IgD-negative memory B cell (primary cell): Measurements from ENCODE around the gene CLIC4. TPM values are rescaled to one million over a fixed set of nuclear protein-coding genes. Genes with fewer than 3 reads are reported as not detected.
A peak's percentile ranks its signal among the peaks of the same experiment; 100 is the strongest.
"Not testable (repeated sequence)": the region's sequence is repeated elsewhere in the genome, so short reads cannot be mapped to it uniquely, and the experiment has no call there.

Experiments used
- H3K27ac Mint-ChIP-seq, 3 donors: one replicate each; pipeline ENCODE4 v1.8.0; 2020 to 2022; ENCODE audit warnings: mild to moderate bottlenecking in 3 of 3, mixed read lengths in 3 of 3, moderate library complexity in 1 of 3
- H3K27me3 Mint-ChIP-seq: one replicate; pipeline ENCODE4 v1.8.0; 2021; ENCODE audit warnings: mixed read lengths
- H3K36me3 Mint-ChIP-seq: one replicate; pipeline ENCODE4 v1.8.0; 2020; ENCODE audit warnings: mild to moderate bottlenecking, mixed read lengths
- H3K4me1 Mint-ChIP-seq, 3 donors: one replicate each; pipeline ENCODE4 v1.8.0; 2020 to 2022; ENCODE audit warnings: mixed read lengths in 3 of 3, mild to moderate bottlenecking in 1 of 3
- H3K4me3 Mint-ChIP-seq, 4 donors: one replicate each; pipeline ENCODE4 v1.8.0; 2020 to 2022; ENCODE audit warnings: mild to moderate bottlenecking in 4 of 4, mixed read lengths in 4 of 4, moderate library complexity in 3 of 4
- H3K9me3 Mint-ChIP-seq, 3 donors: one replicate each; pipeline ENCODE4 v1.8.0; 2020 to 2021; ENCODE audit warnings: mixed read lengths in 3 of 3, mild to moderate bottlenecking in 1 of 3
- polyA plus RNA-seq: library from polyadenylated mRNA; unstranded; fragments of 300-500 nt; fragmentation: Illumina TruSeq; gene quantifications from one replicate; pipeline ENCODE4 v1.2.3, GENCODE V29; 2021

The CLIC4 gene
- polyA plus RNA-seq, 1 donor from 2014 or later, result 49.6 TPM

DNA sequence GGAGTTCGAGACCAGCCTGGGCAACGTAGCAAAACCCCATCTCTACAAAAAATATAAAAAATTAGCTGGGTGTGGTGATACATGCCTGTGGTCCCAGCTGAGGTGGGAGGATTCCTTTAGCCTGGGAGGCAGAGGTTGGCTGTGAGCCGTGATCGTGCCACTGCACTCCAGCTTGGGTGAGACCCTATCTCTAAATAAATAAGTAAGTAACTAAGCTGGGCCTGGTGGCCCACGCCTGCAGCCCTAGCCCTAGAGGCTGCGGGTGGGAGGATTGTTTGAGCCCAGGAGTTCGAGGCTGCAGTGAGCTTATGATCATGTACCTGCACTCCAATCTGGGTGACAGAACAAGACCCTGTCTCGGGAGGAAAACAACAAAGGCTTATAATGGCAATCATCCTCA lies 4.6 kb downstream of the CLIC4 start:
- Mint-ChIP-seq H3K36me3 (peaks cover 4% of the 10 kb centered on the region), H3K9me3 (no peaks in the 10 kb centered on the region), H3K27ac (peak overlapping the region in 2 of 3 donors; percentile 98 to 99), H3K4me3 (peak overlapping the region in 1 of 4 donors; percentile 98), H3K27me3 (no peaks in the 10 kb centered on the region), H3K4me1 (peaks cover 40 to 58% (median 41%) of the 10 kb centered on the region in 3 donors)

DNA sequence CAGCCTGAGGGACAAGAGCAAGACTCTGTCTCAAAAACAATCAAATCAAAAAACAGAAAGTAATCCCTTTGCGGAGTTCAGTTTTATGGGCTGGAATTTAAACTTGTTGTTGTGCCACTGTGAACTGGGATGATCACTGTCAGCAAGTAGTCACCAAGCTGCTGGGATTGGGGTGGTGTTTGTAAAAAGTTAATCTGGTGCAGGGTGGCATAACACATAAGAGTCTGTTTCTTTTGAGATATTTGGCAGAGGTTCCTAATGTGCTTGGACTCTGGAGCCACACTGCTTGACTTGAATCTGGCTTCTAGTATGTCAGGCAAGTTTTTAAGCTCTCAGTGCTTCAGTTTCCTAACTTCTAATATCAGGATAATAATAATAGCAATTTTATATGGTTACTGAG lies 6.6 kb downstream of the CLIC4 start:
- no peaks in the 10 kb centered on the region for H3K27me3 Mint-ChIP-seq
- peaks cover 5% of the 10 kb centered on the region for H3K36me3 Mint-ChIP-seq
- no peaks in the 10 kb centered on the region for H3K9me3 Mint-ChIP-seq
- peak overlapping the region in 1 of 3 donors; percentile 73 for H3K27ac Mint-ChIP-seq
- H3K4me1 Mint-ChIP-seq, result peaks cover 43 to 51% (median 45%) of the 10 kb centered on the region in 3 donors
- H3K4me3 Mint-ChIP-seq, result peak overlapping the region in 2 of 4 donors; percentile 41 to 67

DNA sequence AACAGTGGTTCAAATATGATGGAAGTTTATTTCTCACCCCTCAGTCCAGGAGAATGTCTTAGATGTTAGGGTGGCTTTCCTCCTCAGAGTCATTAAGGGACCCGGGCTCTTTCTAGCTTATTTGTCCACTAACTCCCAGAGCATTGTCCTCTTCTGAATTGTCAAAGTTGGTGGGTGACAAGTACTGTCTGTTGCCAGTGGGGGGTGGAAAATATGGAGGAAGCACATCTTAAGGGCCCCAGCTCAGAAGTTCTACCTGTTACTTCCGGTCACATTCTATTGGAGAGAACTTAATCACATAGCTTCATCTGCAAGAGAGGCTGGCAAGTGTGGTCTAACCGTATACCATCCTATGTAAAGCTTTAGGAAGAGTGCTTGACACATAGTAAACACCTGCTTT lies 7.1 kb downstream of the CLIC4 start:
- peaks cover 40 to 47% (median 43%) of the 10 kb centered on the region in 3 donors for H3K4me1 Mint-ChIP-seq
- peak overlapping the region in 1 of 3 donors; percentile 73 for H3K27ac Mint-ChIP-seq
- no peaks in the 10 kb centered on the region for H3K9me3 Mint-ChIP-seq
- H3K4me3 Mint-ChIP-seq, result peak overlapping the region in 2 of 4 donors; percentile 41 to 67
- H3K27me3 Mint-ChIP-seq, result no peaks in the 10 kb centered on the region
- H3K36me3 Mint-ChIP-seq, result peaks cover 5% of the 10 kb centered on the region

DNA sequence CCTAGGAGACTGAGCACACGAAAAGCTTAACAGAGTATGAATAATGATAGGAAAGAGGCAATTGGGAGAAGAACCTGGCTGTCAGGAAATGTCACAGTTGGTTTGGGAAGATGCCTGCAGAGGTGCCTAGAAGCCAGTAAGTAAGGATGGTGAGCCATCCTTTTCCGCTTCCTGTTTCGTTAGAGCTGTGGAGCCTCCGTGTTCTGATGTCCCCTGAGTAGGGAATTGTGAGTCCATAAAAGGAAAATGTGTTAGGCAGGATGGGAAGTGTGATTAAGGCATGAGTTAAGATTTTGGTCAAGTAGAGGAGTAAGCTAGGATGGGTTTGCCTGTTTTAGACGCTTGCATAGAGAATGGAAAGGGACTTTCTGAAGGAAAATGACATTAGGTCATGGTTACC lies 9.0 kb downstream of the CLIC4 start:
- Mint-ChIP-seq H3K27ac (peak overlapping the region in 1 of 3 donors; percentile 60), H3K4me3 (peak overlapping the region in 2 of 4 donors; percentile 10 to 87), H3K36me3 (peaks cover 5% of the 10 kb centered on the region), H3K27me3 (no peaks in the 10 kb centered on the region), H3K9me3 (no peaks in the 10 kb centered on the region), H3K4me1 (peaks cover 32 to 47% (median 39%) of the 10 kb centered on the region in 3 donors)

DNA sequence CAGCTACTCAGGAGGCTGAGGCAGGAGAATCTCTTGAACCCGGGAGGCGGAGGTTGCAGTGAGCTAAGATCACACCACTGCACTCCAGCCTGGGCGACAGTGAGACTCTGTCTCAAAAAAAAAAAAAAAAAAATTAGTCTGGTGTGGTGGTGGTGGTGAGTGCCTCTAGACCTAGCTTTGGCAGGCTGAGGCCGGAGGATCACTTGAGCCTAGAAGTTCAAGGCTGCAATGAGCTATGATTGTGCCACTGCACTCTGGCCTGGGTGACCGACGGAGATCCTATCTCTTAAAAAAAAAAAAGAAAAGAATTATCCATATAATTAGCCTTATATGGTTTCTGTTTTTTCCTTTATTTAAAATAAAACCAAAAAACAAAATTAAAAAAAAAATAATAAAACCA lies 10.1 kb downstream of the CLIC4 start:
- H3K27ac Mint-ChIP-seq, H3K36me3 Mint-ChIP-seq, H3K4me3 Mint-ChIP-seq, H3K27me3 Mint-ChIP-seq, H3K9me3 Mint-ChIP-seq: not testable (repeated sequence)
- H3K4me1 Mint-ChIP-seq, result peaks cover 31 to 41% (median 37%) of the 10 kb centered on the region in 3 donors

DNA sequence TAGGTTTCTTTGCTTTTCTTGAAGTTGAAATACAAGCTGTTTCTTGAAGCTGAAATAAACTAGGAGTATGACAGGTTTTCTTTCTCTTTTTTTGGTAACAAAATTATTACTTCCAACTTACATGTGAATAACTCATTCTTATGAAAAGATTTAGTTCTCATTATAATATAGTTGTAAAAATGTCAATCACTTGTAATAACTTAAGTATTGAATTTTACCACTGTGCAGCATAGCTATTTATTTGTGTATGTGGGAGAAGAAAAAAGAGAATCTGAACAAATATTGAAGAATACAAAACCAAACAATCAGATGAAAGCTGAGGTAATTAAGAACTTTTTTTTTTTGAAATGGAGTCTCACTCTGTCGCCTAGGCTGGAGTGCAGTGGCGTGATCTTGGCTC lies 11.1 kb downstream of the CLIC4 start:
- H3K27ac Mint-ChIP-seq, result no peak overlapping the region
- H3K4me1 Mint-ChIP-seq, result peaks cover 28 to 36% (median 32%) of the 10 kb centered on the region in 3 donors
- peak overlapping the region in 1 of 4 donors; percentile 79 for H3K4me3 Mint-ChIP-seq
- no peaks in the 10 kb centered on the region for H3K9me3 Mint-ChIP-seq
- no peaks in the 10 kb centered on the region for H3K27me3 Mint-ChIP-seq
- peaks cover 5% of the 10 kb centered on the region for H3K36me3 Mint-ChIP-seq

DNA sequence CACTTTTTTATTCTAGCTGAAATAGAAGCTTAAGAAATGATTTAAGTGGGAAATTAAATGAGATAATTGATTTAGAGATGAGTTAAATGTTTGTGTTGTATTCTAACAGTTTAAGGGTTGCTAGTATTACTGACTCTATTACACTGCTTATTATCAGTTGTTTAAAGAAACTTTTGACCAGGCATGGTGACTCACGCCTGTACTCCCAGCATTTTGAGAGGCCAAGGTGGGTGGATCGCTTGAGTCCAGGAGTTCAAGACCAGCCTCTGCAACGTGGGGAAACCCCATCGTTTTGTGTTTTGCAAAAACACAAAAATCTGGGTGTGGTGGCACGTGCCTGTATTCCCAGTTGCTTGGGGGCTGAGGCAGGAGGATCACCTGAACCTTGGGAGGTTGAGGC lies 14.2 kb downstream of the CLIC4 start:
- peaks cover 2% of the 10 kb centered on the region for H3K36me3 Mint-ChIP-seq
- no peak overlapping the region for H3K27ac Mint-ChIP-seq
- H3K9me3 Mint-ChIP-seq, result no peaks in the 10 kb centered on the region
- no peak overlapping the region for H3K4me3 Mint-ChIP-seq
- no peaks in the 10 kb centered on the region for H3K27me3 Mint-ChIP-seq
- peaks cover 11 to 20% (median 13%) of the 10 kb centered on the region in 3 donors for H3K4me1 Mint-ChIP-seq

DNA sequence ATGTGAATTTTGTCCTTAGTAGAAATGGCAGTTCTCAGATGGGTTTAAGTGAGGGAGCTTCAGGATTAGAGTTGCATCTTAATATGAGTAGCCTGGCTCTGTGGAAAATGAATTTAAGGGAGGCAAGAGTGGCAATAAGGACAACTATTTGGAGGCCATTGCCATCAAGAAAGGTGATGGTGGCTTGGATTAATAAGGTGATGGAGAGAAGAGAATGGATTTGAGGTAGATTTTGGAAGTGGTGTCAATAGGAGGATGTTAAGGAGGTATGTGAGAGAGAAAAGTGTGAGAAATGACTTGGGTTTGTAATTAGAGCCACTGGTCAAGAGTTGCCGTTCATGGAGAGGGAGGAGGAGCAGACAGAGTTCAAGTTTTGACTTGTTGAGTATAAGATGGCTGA lies 16.3 kb downstream of the CLIC4 start:
- Mint-ChIP-seq H3K4me3 (no peak overlapping the region), H3K4me1 (peaks cover 16 to 21% (median 20%) of the 10 kb centered on the region in 3 donors), H3K36me3 (no peaks in the 10 kb centered on the region), H3K27me3 (no peaks in the 10 kb centered on the region), H3K9me3 (no peaks in the 10 kb centered on the region), H3K27ac (no peak overlapping the region)

DNA sequence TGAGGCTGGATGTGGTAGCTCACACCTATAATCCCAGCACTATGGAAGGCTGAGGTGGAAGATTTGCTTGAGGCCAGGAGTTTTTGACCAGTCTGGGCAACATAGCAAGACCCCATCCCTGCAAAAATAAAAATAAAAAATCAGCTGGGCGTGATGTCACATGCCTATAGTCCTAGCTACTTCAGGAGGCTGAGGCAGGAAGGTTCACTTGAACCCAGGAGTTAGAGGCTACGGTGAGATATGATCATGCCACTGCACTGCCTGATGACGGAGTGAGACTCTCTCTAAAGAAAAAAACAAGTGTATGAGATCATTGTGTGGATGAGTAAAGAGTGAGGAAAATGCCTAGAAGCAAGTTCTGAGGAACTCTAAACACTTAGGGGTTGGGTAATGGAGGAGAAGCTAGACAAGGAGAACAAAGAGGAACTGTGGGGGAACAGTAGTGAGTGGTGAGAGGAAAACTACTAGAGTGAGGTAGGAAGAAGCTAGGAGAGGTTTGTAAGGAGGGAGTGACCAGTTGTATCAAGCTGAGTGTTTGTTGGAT lies 17.0 kb downstream of the CLIC4 start:
- Mint-ChIP-seq H3K27me3 (no peaks in the 10 kb centered on the region), H3K4me1 (peaks cover 19 to 26% (median 20%) of the 10 kb centered on the region in 3 donors), H3K36me3 (no peaks in the 10 kb centered on the region), H3K9me3 (no peaks in the 10 kb centered on the region), H3K4me3 (no peak overlapping the region), H3K27ac (no peak overlapping the region)

DNA sequence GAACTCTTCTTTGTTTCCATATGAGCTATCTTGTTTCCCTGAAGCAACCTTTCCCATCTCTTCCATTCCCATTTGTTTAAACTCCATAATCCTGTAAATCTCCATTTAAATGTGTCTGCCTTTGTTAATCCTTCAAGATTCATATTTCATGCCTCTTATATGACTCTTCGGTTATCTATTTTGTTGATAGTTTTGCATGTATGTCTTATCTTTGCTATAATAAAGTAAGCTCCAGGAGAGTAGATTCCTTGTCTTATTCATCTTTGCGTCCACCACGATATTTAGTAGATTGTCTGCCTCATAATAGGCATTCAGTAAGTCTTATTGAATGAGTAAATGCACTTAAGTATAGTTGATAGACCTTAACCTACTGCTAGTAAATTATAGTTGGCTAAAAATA lies 18.4 kb downstream of the CLIC4 start:
- Mint-ChIP-seq H3K27ac (no peak overlapping the region), H3K27me3 (no peaks in the 10 kb centered on the region), H3K4me3 (no peak overlapping the region), H3K4me1 (peaks cover 21 to 31% (median 27%) of the 10 kb centered on the region in 3 donors), H3K9me3 (no peaks in the 10 kb centered on the region), H3K36me3 (no peaks in the 10 kb centered on the region)

DNA sequence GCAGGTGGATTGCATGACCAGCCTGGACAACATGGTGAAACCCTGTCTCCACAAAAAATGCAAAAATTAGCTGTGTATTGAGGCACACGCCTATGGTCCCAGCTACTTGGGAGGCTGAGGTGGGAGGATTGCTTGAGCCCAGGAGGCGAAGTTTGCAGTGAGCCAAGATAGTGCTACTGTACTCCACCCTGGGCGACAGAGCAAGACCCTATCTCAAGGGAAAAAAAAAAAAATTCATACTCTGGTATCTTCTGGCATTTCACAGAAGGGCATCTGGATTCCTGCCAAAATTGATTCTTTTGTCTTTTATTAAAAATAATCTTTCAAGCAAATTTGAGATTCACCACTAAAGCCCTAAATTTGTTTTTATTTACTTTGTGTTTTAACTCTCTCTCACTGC lies 19.2 kb downstream of the CLIC4 start:
- H3K4me3 Mint-ChIP-seq, result peak overlapping the region in 1 of 4 donors; percentile 29
- H3K36me3 Mint-ChIP-seq, result peaks cover 2% of the 10 kb centered on the region
- no peaks in the 10 kb centered on the region for H3K9me3 Mint-ChIP-seq
- H3K4me1 Mint-ChIP-seq, result peaks cover 20 to 27% (median 27%) of the 10 kb centered on the region in 3 donors
- H3K27me3 Mint-ChIP-seq, result no peaks in the 10 kb centered on the region
- no peak overlapping the region for H3K27ac Mint-ChIP-seq

DNA sequence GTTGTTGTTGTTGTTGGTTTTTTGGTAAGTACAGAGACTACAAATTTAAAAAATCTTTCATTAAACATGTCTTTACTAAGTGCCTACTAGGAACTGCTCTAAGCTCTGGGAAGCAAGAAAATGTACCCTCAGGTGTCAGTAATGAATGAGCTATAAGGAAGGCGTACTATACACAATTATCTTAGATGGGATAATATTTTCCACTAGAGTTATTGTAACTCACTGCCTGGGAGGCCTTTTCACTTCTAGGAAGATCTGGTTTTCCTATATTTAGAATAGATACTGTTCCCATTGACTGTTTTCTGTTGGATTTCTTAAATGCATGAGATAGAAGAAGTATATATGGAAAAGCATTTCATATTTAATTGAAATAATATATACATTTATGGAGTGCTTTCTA lies 19.6 kb downstream of the CLIC4 start:
- H3K36me3 Mint-ChIP-seq, result peaks cover 2% of the 10 kb centered on the region
- H3K27me3 Mint-ChIP-seq, result no peaks in the 10 kb centered on the region
- H3K4me3 Mint-ChIP-seq, result peak overlapping the region in 1 of 4 donors; percentile 40
- H3K9me3 Mint-ChIP-seq, result no peaks in the 10 kb centered on the region
- H3K4me1 Mint-ChIP-seq, result peaks cover 21 to 30% (median 30%) of the 10 kb centered on the region in 3 donors
- H3K27ac Mint-ChIP-seq, result no peak overlapping the region

DNA sequence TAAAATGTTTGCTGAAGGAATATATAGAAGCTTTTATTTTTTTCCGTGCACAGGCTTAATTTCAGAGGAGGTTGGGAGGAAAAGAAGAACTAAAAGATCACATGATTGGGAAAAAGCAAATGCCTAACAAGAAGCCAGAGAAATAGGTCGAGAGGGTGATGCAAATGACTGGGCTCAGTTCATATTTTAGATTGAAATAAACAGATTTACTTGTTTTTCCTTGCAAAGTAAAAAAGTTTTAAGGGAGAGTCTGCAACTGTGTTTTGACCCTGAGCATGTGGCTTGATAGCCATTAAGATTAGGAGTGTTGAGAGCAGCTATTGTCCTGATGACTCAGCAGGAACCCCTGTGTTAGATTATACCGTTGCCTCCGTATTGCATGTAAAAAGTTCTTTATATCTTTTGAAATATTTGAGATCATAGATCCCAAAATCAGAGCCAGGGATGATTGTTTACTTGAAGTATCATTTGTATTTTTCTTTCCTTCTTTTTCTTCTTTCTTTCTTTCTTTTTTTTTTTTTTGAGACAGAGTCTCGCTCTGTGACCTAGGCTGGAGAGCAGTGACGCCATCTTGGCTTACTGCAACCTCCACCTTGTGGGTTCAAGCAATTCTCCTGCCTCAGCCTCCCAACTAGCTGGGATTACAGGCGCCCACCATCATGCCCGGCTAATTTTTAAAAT lies 20.2 kb downstream of the CLIC4 start:
- Mint-ChIP-seq H3K4me3 (peak overlapping the region in 1 of 4 donors; percentile 40), H3K9me3 (no peaks in the 10 kb centered on the region), H3K27ac (no peak overlapping the region), H3K4me1 (peaks cover 23 to 30% (median 30%) of the 10 kb centered on the region in 3 donors), H3K27me3 (no peaks in the 10 kb centered on the region), H3K36me3 (peaks cover 2% of the 10 kb centered on the region)

DNA sequence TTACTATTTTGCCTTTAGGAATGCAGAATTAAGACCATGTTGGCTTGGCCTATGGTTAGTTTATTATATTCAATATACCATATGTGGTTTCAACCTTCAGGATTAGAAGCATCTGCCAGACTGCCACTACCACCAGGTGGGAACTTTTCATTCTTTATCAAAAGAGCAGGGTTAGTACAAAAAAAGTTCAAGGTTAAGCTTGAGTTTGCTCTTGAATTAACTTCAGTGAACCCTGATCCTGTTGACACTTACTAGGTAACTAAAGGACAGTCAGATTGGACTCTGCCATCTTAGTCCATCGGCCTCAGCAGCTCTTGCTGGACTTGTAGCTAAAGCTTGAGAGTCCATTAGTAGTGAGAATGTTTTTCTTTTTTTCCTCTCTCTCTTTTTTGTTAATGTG lies 22.1 kb downstream of the CLIC4 start:
- Mint-ChIP-seq H3K36me3 (peaks cover 2% of the 10 kb centered on the region), H3K4me3 (no peak overlapping the region), H3K4me1 (peaks cover 27 to 41% (median 37%) of the 10 kb centered on the region in 3 donors), H3K27me3 (no peaks in the 10 kb centered on the region), H3K9me3 (no peaks in the 10 kb centered on the region), H3K27ac (no peak overlapping the region)

DNA sequence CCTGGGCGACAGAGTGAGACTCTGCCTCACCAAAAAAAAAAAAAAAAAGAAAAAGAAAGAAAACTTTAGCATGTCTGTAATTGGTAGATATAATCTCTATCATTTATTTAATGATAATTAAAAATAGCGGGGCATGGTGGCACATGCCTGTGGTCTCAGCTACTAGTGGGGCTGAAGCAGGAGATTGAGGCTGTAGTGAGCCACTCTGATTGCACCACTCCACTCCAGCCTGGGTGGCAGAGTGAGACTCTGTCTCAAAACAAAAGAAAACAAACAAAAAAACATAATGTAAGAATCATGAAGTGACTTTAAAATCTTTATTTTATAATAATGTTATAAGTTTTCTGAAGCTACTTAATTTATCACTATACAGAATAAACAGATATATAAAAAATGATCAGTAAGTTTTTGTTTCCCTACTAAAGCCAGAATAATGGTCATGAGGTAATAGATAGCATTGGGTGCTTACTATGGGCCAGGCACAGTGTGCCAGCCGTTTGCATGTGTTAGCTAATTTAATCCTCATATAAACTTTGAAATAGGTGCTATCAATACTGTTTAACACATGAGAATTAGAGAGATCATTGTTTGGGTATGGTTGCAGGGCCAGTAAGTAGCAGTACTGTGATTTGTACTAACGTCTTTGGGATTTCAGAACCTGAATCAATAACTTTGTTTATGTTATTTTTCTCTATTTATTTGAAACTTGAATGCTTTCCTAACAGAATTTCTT lies 23.8 kb downstream of the CLIC4 start:
- Mint-ChIP-seq H3K4me1 (peaks cover 35 to 49% (median 42%) of the 10 kb centered on the region in 3 donors), H3K9me3 (no peaks in the 10 kb centered on the region), H3K27me3 (no peaks in the 10 kb centered on the region), H3K27ac (peak overlapping the region in 1 of 3 donors; percentile 29), H3K36me3 (peaks cover 4% of the 10 kb centered on the region), H3K4me3 (no peak overlapping the region)
